Transverse colon (tissue), 4 donors: ENCODE data around the gene F10. TPM values are rescaled to one million over a fixed set of nuclear protein-coding genes. Genes with fewer than 3 reads are reported as not detected.

Experiments
- DNase-seq: peaks from one replicate; pipeline ENCODE4 v3.0.0-alpha.2; 2019
- H3K27ac ChIP-seq, 4 donors: fragments of 200-600 bp; sonication (generic); 2 replicates each; pipeline ENCODE4 v1.5.1; 2016 to 2018; ENCODE audit warnings: inconsistent platforms in 4 of 4
- H3K27me3 ChIP-seq: fragments of 200-600 bp; sonication (generic); 2 replicates; pipeline ENCODE4 v1.5.1; 2017; ENCODE audit warnings: inconsistent platforms
- H3K36me3 ChIP-seq, 4 donors: fragments of 200-600 bp; sonication (generic); 2 replicates each; pipeline ENCODE4 v1.5.1; 2017 to 2019; ENCODE audit warnings: inconsistent platforms in 4 of 4
- H3K4me1 ChIP-seq, 4 donors: fragments of 200-600 bp; sonication (generic); 2 replicates each; pipeline ENCODE4 v1.5.1; 2017 to 2020; ENCODE audit warnings: inconsistent platforms in 4 of 4
- H3K4me3 ChIP-seq, 4 donors: fragments of 200-600 bp; sonication (generic); 1 replicate in 1 of 4; 2 replicates in 3 of 4; pipeline versions ENCODE4 v1.5.1 to v1.6.1; 2017 to 2019; ENCODE audit warnings: inconsistent platforms in 4 of 4
- H3K9me3 ChIP-seq, 2 donors: fragments of 200-600 bp; sonication (generic); 2 replicates each; pipeline ENCODE4 v1.5.1; 2017 to 2019; ENCODE audit warnings: inconsistent platforms in 2 of 2
- CTCF ChIP-seq, 5 experiments: fragments of 200-600 bp in 3 of 5; fragments of 450-650 bp in 2 of 5; sonication (generic) in 3 of 5; IDR thresholded peaks; 1 replicate in 2 of 5; 2 replicates in 3 of 5; pipeline ENCODE4 v1.5.1; 2016 to 2017; ENCODE audit warnings: antibody characterized with exemption in 5 of 5, inconsistent platforms in 3 of 5, mild to moderate bottlenecking in 2 of 5, moderate library complexity in 1 of 5
- EP300 ChIP-seq: sonication (generic); formaldehyde crosslinking; IDR thresholded peaks from one replicate; pipeline ENCODE4 v1.6.1; 2017; ENCODE audit warnings: antibody characterized with exemption, low read depth
- POLR2A ChIP-seq: fragments of 450-650 bp; IDR thresholded peaks from one replicate; pipeline ENCODE4 v1.6.1; 2016; ENCODE audit warnings: antibody characterized with exemption, mild to moderate bottlenecking, moderate library complexity
- POLR2AphosphoS5 ChIP-seq, 3 donors: sonication (generic); formaldehyde crosslinking; IDR thresholded peaks; one replicate each; pipeline ENCODE4 v1.6.1; 2016; ENCODE audit warnings: antibody characterized with exemption in 3 of 3
- whole genome bisulfite sequencing, 2 donors: methylation state at CpG; one replicate each; pipeline ENCODE4 v1.1.5; 2018; ENCODE audit warnings: low coverage in 1 of 2; 5-methylcytosine and 5-hydroxymethylcytosine counted together
- in situ Hi-C, 4 donors: fragments of 200-750 bp; cut with MboI; loops; one replicate each; pipeline versions ENCODE4 v1.15.0 to v1.15.1; 2017; ENCODE audit warnings: low sequenced_read_pairs in 3 of 4, low pct_ligation_motif_present in 1 of 4, low pct_unique_long_range_greater_than_20kb in 1 of 4
- intact Hi-C: fragments of 100-400 bp; cut with DNase I; formaldehyde crosslinking; loops from one replicate; pipeline ENCODE4 v1.15.1; 2023; ENCODE audit warnings: low total_unique reads
- total RNA-seq, 4 donors: library from RNA; depleted of rRNA; stranded (reverse); fragments of >200 nt; gene quantifications; one replicate each; pipeline ENCODE4 v1.1.0, GENCODE V29; 2016

F10 gene
- total RNA-seq, 4 donors from 2014 or later, result 0.60 to 4.6 (median 3.4) TPM

- in situ Hi-C loops (no loop called here), intact Hi-C loops (no loop called here)
- H3K27me3 ChIP-seq, result no peaks in the 10 kb centered on the region
- DNase-seq, result no peak
- 86% methylated on average over 9 to 11 of the region's 11 CpGs for WGBS, 2 donors
- no peaks in the 10 kb centered on the region for H3K36me3 ChIP-seq
- no peak overlapping the region for H3K4me3 ChIP-seq
- no peaks in the 10 kb centered on the region for H3K4me1 ChIP-seq
- H3K27ac ChIP-seq, result no peak overlapping the region
- no peak for TF ChIP-seq EP300
- no peak for TF ChIP-seq POLR2A
- TF ChIP-seq CTCF (IDR thresholded peaks at IDR 0.05), result no peak
- no peak for TF ChIP-seq POLR2AphosphoS5 (IDR thresholded peaks at IDR 0.05)
- H3K9me3 ChIP-seq, result no peaks in the 10 kb centered on the region
Observed at GRCh38 chr13:113137691-113138298, 15.2 kb downstream of the F10 start.

- TF ChIP-seq CTCF (IDR thresholded peaks at IDR 0.05) (no peak), POLR2A (no peak), POLR2AphosphoS5 (IDR thresholded peaks at IDR 0.05) (no peak), EP300 (no peak)
- Histone ChIP-seq H3K27ac (no peak overlapping the region), H3K36me3 (no peaks in the 10 kb centered on the region), H3K27me3 (no peaks in the 10 kb centered on the region), H3K4me1 (no peaks in the 10 kb centered on the region), H3K9me3 (no peaks in the 10 kb centered on the region), H3K4me3 (no peak overlapping the region)
- 75 to 79% methylated on average over 5 to 16 of the region's 16 CpGs for WGBS, 2 donors
- intact Hi-C loops, result no loop called here
- DNase-seq, result no peak
- in situ Hi-C loops, result no loop called here
Observed at GRCh38 chr13:113138792-113139551, 16.4 kb downstream of the F10 start.

- Histone ChIP-seq H3K27ac (no peak overlapping the region), H3K36me3 (no peaks in the 10 kb centered on the region), H3K9me3 (no peaks in the 10 kb centered on the region), H3K27me3 (no peaks in the 10 kb centered on the region), H3K4me1 (no peaks in the 10 kb centered on the region), H3K4me3 (no peak overlapping the region)
- in situ Hi-C loops, result no loop called here
- DNase-seq, result no peak
- intact Hi-C loops, result no loop called here
- 85 to 89% methylated on average over 5 of the region's 5 CpGs for WGBS, 2 donors
- TF ChIP-seq CTCF (IDR thresholded peaks at IDR 0.05) (no peak), POLR2A (no peak), POLR2AphosphoS5 (IDR thresholded peaks at IDR 0.05) (no peak), EP300 (no peak)
Observed at GRCh38 chr13:113139577-113139976, 17.0 kb downstream of the F10 start.

- intact Hi-C loops (no loop called here), in situ Hi-C loops (no loop called here)
- H3K27me3 ChIP-seq, result no peaks in the 10 kb centered on the region
- H3K36me3 ChIP-seq, result no peaks in the 10 kb centered on the region
- H3K27ac ChIP-seq, result no peak overlapping the region
- WGBS, 2 donors, result 67 to 89% methylated on average over 3 to 26 of the region's 26 CpGs
- TF ChIP-seq EP300 (no peak), POLR2A (no peak), POLR2AphosphoS5 (IDR thresholded peaks at IDR 0.05) (no peak), CTCF (IDR thresholded peaks at IDR 0.05) (no peak)
- no peaks in the 10 kb centered on the region for H3K9me3 ChIP-seq
- no peaks in the 10 kb centered on the region for H3K4me1 ChIP-seq
- H3K4me3 ChIP-seq, result no peak overlapping the region
- no peak for DNase-seq
Observed at GRCh38 chr13:113140677-113141600, 18.3 kb downstream of the F10 start.
